ENCODE results near the gene DCAF11. TPM values are rescaled to one million over a fixed set of nuclear protein-coding genes. Genes with fewer than 3 reads are reported as not detected.

Gene DCAF11
- total and polyA plus RNA-seq, 2 of the 13 experiments (the other 11 are each of a cell fraction or from before 2014, with no cell fraction given) = 150 to 257 TPM

DNA sequence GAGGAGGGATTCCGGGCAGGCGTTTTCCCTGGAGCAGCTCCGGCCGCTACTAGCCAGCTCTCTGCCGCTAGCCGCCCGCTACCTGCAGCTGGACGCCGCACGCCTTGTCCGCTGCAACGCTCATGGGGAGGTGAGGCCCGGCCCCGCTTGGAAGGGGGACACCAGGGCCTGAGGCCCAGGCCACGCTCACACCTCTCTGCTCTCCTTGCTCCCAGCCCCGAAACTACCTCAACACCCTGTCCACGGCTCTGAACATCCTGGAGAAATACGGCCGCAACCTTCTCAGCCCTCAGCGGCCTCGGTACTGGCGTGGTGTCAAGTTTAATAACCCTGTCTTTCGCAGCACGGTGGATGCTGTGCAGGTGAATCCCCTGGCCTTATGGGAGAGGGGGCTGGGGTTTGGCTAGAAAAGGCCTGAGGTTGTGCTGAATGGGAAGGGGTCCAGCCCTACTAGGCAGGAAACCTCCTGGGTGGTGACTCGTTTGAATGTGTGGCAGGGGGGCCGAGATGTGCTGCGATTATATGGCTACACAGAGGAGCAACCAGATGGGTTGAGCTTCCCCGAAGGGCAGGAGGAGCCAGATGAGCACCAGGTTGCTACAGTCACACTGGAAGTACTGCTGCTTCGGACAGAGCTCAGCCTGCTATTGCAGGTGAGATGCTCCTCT lies 33.3 kb downstream of the DCAF11 start (continued):
- TF ChIP-seq ZNF407 (CRISPR knock-in tag; IDR thresholded peaks at IDR 0.05; ENCODE audit: not compliant biosample characterization) (peak; percentile 93), AGO2 (optimal IDR thresholded peaks at IDR 0.05; ENCODE audit: low read depth, low read length) (peak; percentile 72), RARG (CRISPR knock-in tag; IDR thresholded peaks at IDR 0.05; ENCODE audit: low read depth) (0 out of 2 replicates have a peak, but pooled peaks have one; percentile 10), HDAC6 (IDR thresholded peaks at IDR 0.05; ENCODE audit: low read depth, low read length) (no peak), MATR3 (CRISPR knock-in tag; IDR thresholded peaks at IDR 0.05) (0 out of 2 replicates have a peak, but pooled peaks have one; percentile 37), RBFOX2 (IDR thresholded peaks at IDR 0.05; ENCODE audit: low read depth, low read length) (peak; percentile 44), ZNF740 (CRISPR knock-in tag; IDR thresholded peaks at IDR 0.05) (no peak), CENPT (CRISPR knock-in tag; IDR thresholded peaks at IDR 0.05; ENCODE audit: low read depth) (peak; percentile 55; the same call in 1 of the 2 replicates), ZNF781 (CRISPR knock-in tag; IDR thresholded peaks at IDR 0.05; ENCODE audit: borderline replicate concordance, not compliant biosample characterization) (peak; percentile 75), ZNF552 (CRISPR knock-in tag; IDR thresholded peaks at IDR 0.05; ENCODE audit: borderline replicate concordance) (peak; percentile 70; the same call in 1 of the 2 replicates), ZIK1 (CRISPR knock-in tag; IDR thresholded peaks at IDR 0.05; ENCODE audit: borderline replicate concordance, low read depth) (no peak), RFXAP (CRISPR knock-in tag; IDR thresholded peaks at IDR 0.05; ENCODE audit: borderline replicate concordance) (peak; percentile 53; the same call in 1 of the 2 replicates), ZBTB46 (CRISPR knock-in tag; IDR thresholded peaks at IDR 0.05; ENCODE audit: borderline replicate concordance) (no peak), MAF1 (CRISPR knock-in tag; IDR thresholded peaks at IDR 0.05; ENCODE audit: borderline replicate concordance) (no peak), ZNF333 (CRISPR knock-in tag; IDR thresholded peaks at IDR 0.05; ENCODE audit: borderline replicate concordance) (no peak; the same call in 1 of the 2 replicates), FOXP1 (IDR thresholded peaks at IDR 0.05) (no peak), FOXP1 (CRISPR knock-in tag; IDR thresholded peaks at IDR 0.05) (no peak)
- TF ChIP-seq, protein P1, sequence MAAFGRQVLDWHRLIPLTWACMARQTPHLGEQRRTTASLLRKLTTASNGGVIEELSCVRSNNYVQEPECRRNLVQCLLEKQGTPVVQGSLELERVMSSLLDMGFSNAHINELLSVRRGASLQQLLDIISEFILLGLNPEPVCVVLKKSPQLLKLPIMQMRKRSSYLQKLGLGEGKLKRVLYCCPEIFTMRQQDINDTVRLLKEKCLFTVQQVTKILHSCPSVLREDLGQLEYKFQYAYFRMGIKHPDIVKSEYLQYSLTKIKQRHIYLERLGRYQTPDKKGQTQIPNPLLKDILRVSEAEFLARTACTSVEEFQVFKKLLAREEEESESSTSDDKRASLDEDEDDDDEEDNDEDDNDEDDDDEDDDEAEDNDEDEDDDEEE (CRISPR knock-in tag; IDR thresholded peaks at IDR 0.05) = no peak
